Spinal cord (tissue), 10 donors: ENCODE data around the gene RPL18. TPM values are rescaled to one million over a fixed set of nuclear protein-coding genes. Genes with fewer than 3 reads are reported as not detected.

Experiments
- DNase-seq, 6 donors: peaks; one replicate each; pipeline versions ENCODE4 v3.0.0 to v3.0.0-alpha.2; 2013 to 2015; ENCODE audit warnings: low spot score in 6 of 6, low read depth in 4 of 6
- H3K27ac ChIP-seq: one replicate; pipeline ENCODE4 v1.5.1; 2013; ENCODE audit warnings: low read depth, low read length, control low read depth
- H3K27me3 ChIP-seq: one replicate; pipeline ENCODE4 v1.6.1; 2013; ENCODE audit warnings: low read length; ENCODE audit not compliant: control insufficient read depth, insufficient read depth
- H3K36me3 ChIP-seq: one replicate; pipeline ENCODE4 v1.6.1; 2013; ENCODE audit warnings: low read length; ENCODE audit not compliant: control insufficient read depth, insufficient read depth
- H3K4me1 ChIP-seq: one replicate; pipeline ENCODE4 v1.6.1; 2013; ENCODE audit warnings: low read length; ENCODE audit not compliant: control insufficient read depth, insufficient read depth
- H3K4me3 ChIP-seq: one replicate; pipeline ENCODE4 v1.5.1; 2013; ENCODE audit warnings: low read depth, low read length, control low read depth
- H3K9me3 ChIP-seq: one replicate; pipeline ENCODE4 v1.6.1; 2013; ENCODE audit warnings: low read length; ENCODE audit not compliant: control insufficient read depth, insufficient read depth
- WGBS: methylation state at CpG from one replicate; pipeline ENCODE4 v1.1.5; 2013; ENCODE audit warnings: missing lambda C conversion rate; ENCODE audit not compliant: insufficient coverage; 5-methylcytosine and 5-hydroxymethylcytosine counted together
- polyA plus RNA-seq, 2 donors: library from polyadenylated mRNA; unstranded; fragments of 120-200 nt; gene quantifications; one replicate each; pipeline ENCODE4 v1.2.1, GENCODE V29; 2013; ENCODE audit not compliant: insufficient read length in 2 of 2
- total RNA-seq, 2 donors: library from RNA; depleted of rRNA in 1 of 2; stranded (reverse); fragments of 120-200 nt in 1 of 2; fragments of >200 nt in 1 of 2; gene quantifications; one replicate each; pipeline versions ENCODE4 v1.2.3 to v1.2.4, GENCODE V29; 2013 to 2014
- donor health status: healthy.

RPL18 gene
- total and polyA plus RNA-seq, 4 donors: 747 to 1,623 (median 1,033) TPM

DNA sequence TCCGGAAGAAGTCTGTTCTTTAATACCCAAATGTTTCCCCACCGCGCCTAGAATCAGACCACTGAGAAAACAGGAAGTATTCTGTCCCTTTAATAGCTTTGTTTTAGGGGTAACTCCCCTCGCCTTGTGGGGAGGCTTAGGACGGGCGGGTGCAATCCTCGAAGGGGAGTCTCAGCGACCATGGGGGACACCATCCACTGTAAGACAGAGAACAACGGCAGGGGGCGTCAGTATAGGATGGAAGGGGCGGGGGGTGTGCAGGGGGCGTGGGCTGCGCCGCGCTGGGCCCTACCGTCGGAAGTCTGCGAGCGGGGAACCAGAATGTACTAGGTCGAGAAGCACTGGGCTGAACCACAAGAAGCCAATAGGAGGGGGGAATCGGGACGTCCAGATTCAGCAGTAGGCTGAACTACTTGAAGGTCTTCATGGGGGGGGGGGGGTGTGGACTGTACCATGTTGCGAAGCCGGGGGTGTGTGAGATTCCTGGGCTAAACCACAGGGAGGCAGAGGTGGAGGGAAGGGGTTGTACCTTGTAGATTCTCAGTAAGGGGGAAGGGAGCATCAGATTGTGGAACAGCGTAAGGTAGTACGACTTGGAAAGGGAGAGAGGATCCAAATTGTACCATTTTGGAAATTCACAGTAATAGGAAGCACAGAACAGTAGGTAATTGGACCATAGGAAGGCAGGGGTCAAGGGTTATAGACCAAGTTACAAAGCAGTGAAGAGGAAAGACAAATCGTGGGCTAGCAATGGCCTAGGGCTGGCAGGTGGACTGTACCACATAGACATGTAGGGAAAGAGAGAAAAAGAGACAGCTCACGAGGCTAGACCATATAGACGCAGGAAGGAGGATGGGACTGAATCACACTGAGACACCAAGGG, 19.2 kb upstream of the RPL18 start:
- 9% methylated on average over 26 of the region's 29 CpGs for WGBS
- peak in 3 of 6 donors; percentile 88 to 98 (median 97) for DNase-seq
- peaks cover 20% of the 10 kb centered on the region for H3K36me3 ChIP-seq
- H3K27me3 ChIP-seq: no peaks in the 10 kb centered on the region
- H3K4me3 ChIP-seq: peak overlapping the region; percentile 75
- H3K9me3 ChIP-seq: no peaks in the 10 kb centered on the region
- peaks cover 65% of the 10 kb centered on the region for H3K4me1 ChIP-seq
- H3K27ac ChIP-seq: peak overlapping the region; percentile 97

GRCh38 chr19:48637449-48637947, 18.5 kb upstream of the RPL18 start:
- DNase-seq: peak; percentile 89 to 100 (median 98)
- Histone ChIP-seq H3K4me1 (peaks cover 70% of the 10 kb centered on the region), H3K36me3 (peaks cover 27% of the 10 kb centered on the region), H3K9me3 (no peaks in the 10 kb centered on the region), H3K27ac (peak overlapping the region; percentile 97), H3K27me3 (no peaks in the 10 kb centered on the region), H3K4me3 (peak overlapping the region; percentile 75)
- WGBS: 0% methylated on average over 27 of the region's 38 CpGs

DNA sequence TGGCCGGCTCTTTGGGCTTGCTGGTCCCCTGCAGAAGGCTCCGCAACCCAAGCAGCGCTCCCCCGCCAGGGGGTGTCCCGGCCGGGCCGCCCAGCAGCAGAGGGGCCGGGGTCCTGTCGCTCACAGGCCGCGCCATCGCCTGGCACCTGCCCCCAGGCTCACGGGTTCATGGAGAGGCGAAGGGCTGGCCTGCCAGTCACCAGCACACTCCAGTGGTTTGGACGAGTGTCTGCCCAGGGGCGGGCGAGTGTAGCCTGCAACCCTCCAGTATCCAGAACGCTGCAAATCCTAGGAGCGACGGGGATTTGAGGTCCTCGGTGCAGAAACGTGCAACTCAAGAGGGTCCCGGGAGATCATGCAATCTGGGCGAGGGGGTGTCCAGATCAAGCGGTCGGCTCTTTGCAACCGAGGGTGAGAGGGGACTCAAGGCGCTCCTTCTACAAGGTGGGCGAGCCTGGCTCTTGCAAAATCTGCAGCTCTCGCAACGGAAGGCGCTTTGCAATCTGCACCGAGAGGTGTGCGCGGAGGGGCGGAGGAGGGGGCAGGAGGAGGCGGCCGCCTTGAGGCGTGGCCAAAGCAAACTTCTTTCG, 18.0 kb upstream of the RPL18 start, which contains the start of gene DBP:
Gene DBP, minus strand, starts transcription at position 521 of the 590 bp plus-strand sequence. Its CDS starts 385 bp downstream, at position 136.
- H3K4me1 ChIP-seq: peaks cover 73% of the 10 kb centered on the region
- peaks cover 32% of the 10 kb centered on the region for H3K36me3 ChIP-seq
- H3K4me3 ChIP-seq: peak within 1 kb of the TSS; percentile 75
- no peaks in the 10 kb centered on the region for H3K9me3 ChIP-seq
- no peak for DNase-seq
- peak within 1 kb of the TSS; percentile 97 for H3K27ac ChIP-seq
- no peaks in the 10 kb centered on the region for H3K27me3 ChIP-seq
- WGBS: under 1% methylated on average over 35 of the region's 40 CpGs

GRCh38 chr19:48635966-48636858, 17.2 kb upstream of the RPL18 start:
- Histone ChIP-seq H3K4me3 (peak overlapping the region; percentile 75), H3K27ac (peak overlapping the region; percentile 97), H3K9me3 (no peaks in the 10 kb centered on the region), H3K4me1 (peaks cover 77% of the 10 kb centered on the region), H3K36me3 (peaks cover 35% of the 10 kb centered on the region), H3K27me3 (no peaks in the 10 kb centered on the region)
- 5% methylated on average over 31 of the region's 35 CpGs for WGBS
- DNase-seq: peak in 1 of 6 donors; percentile 26

- 2% methylated on average over 67 of the region's 67 CpGs for WGBS
- Histone ChIP-seq H3K27ac (peak overlapping the region; percentile 97), H3K27me3 (no peaks in the 10 kb centered on the region), H3K9me3 (no peaks in the 10 kb centered on the region), H3K4me1 (peaks cover 85% of the 10 kb centered on the region), H3K36me3 (peaks cover 41% of the 10 kb centered on the region), H3K4me3 (peak overlapping the region; percentile 75)
- peak in 2 of 6 donors; percentile 65 to 75 for DNase-seq
Observed at GRCh38 chr19:48635263-48635965, 16.4 kb upstream of the RPL18 start.

GRCh38 chr19:48634424-48635262, 15.7 kb upstream of the RPL18 start:
- WGBS: 10% methylated on average over 34 of the region's 37 CpGs
- no peaks in the 10 kb centered on the region for H3K27me3 ChIP-seq
- H3K36me3 ChIP-seq: peaks cover 45% of the 10 kb centered on the region
- peak overlapping the region; percentile 32 for H3K4me3 ChIP-seq
- H3K27ac ChIP-seq: peak overlapping the region; percentile 92
- no peaks in the 10 kb centered on the region for H3K9me3 ChIP-seq
- DNase-seq: peak in 4 of 6 donors; percentile 85 to 98 (median 92)
- peaks cover 89% of the 10 kb centered on the region for H3K4me1 ChIP-seq

DNA sequence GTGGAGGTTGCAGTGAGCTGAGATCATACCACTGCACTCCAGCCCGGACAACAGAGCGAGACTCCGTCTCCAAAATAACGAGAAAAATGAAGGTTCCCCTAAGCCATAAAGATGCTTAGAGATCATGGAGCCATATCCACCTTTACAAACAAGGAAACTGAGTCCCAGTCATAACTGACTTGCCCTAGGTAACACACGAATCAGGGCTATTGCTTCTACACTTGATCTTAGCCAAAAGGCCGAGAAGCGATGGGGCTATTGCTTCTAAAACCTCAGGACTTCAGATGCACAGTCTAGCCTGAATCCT, 15.0 kb upstream of the RPL18 start:
- WGBS: 74% methylated on average over 6 of the region's 7 CpGs

DNA sequence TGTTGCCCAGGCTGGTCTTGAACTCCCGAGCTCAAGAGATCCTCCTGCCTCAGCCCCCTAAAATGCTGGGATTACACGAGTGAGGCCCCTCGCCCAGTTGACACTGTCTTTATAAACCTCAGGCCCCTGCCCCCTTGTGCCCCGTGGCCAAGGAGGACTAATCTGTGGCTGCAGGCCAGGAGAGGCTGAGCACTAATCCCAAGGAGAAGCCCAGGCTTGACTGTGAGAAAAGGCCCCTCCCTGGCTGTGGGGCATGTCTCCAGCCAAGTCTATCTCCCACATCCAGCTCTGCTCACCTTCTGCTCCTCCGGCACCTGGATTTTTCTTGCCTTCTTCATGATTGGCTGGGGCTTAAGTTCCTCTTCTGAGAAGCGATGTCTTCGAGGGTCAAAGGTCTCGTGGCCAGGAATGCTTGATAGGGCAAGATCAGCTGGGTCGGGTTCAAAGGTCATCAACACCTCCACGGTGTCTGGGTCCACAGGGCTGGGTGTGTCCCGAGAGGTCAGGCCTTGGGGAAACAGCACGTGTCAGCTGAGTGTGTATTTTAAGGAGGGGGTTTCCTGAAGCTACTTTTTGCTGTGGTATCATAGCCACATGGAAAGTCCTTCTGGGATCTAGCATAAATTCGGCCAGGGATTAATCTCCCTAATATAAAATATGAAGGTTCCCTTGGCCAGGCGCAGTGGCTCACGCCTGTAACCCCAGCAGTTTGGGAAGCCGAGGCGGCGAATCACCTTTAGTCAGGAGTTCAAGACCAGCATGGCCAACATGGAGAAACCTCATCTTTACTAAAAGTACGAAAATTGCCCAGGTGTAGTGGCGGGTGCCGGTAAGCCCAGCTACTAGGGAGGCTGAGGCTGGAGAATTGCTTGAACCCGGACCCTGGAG, 14.4 kb upstream of the RPL18 start:
- 92% methylated on average over 15 of the region's 22 CpGs for WGBS
- Histone ChIP-seq H3K9me3 (no peaks in the 10 kb centered on the region), H3K4me3 (no peak overlapping the region), H3K27me3 (no peaks in the 10 kb centered on the region), H3K36me3 (peaks cover 47% of the 10 kb centered on the region), H3K27ac (no peak overlapping the region), H3K4me1 (peaks cover 80% of the 10 kb centered on the region)
- DNase-seq: no peak

More for the DNA sequence above, 15.0 kb upstream of the RPL18 start:
- H3K27me3 ChIP-seq: no peaks in the 10 kb centered on the region
- peaks cover 86% of the 10 kb centered on the region for H3K4me1 ChIP-seq
- H3K27ac ChIP-seq: peak overlapping the region; percentile 92
- H3K4me3 ChIP-seq: peak overlapping the region; percentile 32
- peaks cover 45% of the 10 kb centered on the region for H3K36me3 ChIP-seq
- no peaks in the 10 kb centered on the region for H3K9me3 ChIP-seq
- no peak for DNase-seq
